IPS DF 6.9 (cell line): ENCODE data around the gene NUAK1.

Source experiments
- DNase-seq: peaks from one replicate; pipeline ENCODE4 v3.0.0-alpha.2; 2013; ENCODE audit warnings: low read depth, low spot score
- H3K27ac ChIP-seq: one replicate; pipeline ENCODE4 v1.5.1; 2013; ENCODE audit warnings: low read length, control low read depth
- H3K27me3 ChIP-seq: 2 replicates; pipeline ENCODE4 v1.6.1; 2013; ENCODE audit warnings: mild to moderate bottlenecking, low read length; ENCODE audit not compliant: control insufficient read depth, insufficient read depth
- H3K36me3 ChIP-seq: 2 replicates; pipeline ENCODE4 v1.6.1; 2013; ENCODE audit warnings: low read length; ENCODE audit not compliant: control insufficient read depth, insufficient read depth
- H3K4me1 ChIP-seq: 2 replicates; pipeline ENCODE4 v1.6.1; 2013; ENCODE audit warnings: low read length; ENCODE audit not compliant: control insufficient read depth, insufficient read depth
- H3K4me3 ChIP-seq: 2 replicates; pipeline ENCODE4 v1.5.1; 2013; ENCODE audit warnings: mild to moderate bottlenecking, low read length
- H3K9me3 ChIP-seq: 2 replicates; pipeline ENCODE4 v1.6.1; 2013; ENCODE audit warnings: low read length, inconsistent platforms; ENCODE audit not compliant: control insufficient read depth, insufficient read depth
- WGBS: extraction: QIAGEN DNeasy Blood & Tissue Kit; methylation state at CpG from one replicate; pipeline ENCODE4 v1.1.7; 2013; ENCODE audit warnings: mixed read lengths, missing lambda C conversion rate; ENCODE audit not compliant: insufficient read length, insufficient coverage; 5-methylcytosine and 5-hydroxymethylcytosine counted together

NUAK1 gene

DNA sequence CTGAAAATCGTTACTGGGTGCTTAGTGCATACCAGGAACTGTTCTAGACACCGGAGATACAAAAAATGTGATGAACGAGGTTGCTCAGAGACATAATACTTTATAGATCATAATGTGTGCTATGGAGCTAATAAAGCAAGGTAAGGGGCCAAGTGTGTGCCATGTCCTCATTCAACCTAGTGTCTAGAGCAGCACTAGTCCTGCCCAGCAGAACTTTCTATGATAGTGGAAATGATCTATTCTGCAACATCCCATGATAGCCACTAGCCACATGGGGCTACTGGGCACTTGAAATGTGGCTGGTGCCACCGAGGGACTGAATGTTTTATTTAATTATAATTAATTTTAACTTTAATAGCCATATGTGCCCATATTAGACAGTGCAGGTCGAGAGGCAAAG, 15.6 kb downstream of the NUAK1 start:
- Histone ChIP-seq H3K4me3 (no peak overlapping the region), H3K27ac (no peak overlapping the region)

DNA sequence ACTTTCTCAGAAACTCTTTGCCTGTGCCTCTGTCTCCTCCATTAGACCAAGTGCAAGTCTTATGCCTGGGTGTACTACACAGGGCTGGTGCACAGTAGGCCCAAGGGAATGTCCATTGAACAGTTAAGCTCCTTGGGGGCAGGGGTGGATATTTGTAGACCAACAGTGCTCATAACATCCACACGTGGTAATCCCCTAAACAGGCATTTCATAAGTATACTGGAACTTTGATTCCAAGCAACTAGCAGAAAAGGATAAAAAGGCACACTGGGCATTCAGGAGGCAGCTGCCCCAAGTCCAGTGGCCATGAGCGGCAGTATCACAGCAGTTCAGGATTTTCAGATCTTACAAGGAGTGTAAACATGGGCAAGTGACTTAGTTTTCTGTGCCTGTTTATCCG, 16.8 kb downstream of the NUAK1 start:
- no CpG with 5 or more reads among the region's 3 CpGs for WGBS
- DNase-seq = no peak
- H3K4me3 ChIP-seq = no peak overlapping the region
- H3K4me1 ChIP-seq = 0 out of 2 replicates have a peak, but pooled peaks cover 1% of the 10 kb centered on the region
- no peaks in the 10 kb centered on the region for H3K27me3 ChIP-seq
- H3K9me3 ChIP-seq = no peaks in the 10 kb centered on the region
- no peak overlapping the region for H3K27ac ChIP-seq
- no peaks in the 10 kb centered on the region for H3K36me3 ChIP-seq

More for the DNA sequence above, 15.6 kb downstream of the NUAK1 start:
- no peak for DNase-seq
- H3K36me3 ChIP-seq = no peaks in the 10 kb centered on the region
- peaks cover 6% of the 10 kb centered on the region; the same call in 1 of the 2 replicates for H3K4me1 ChIP-seq
- no peaks in the 10 kb centered on the region for H3K27me3 ChIP-seq
- no CpG with 5 or more reads among the region's 5 CpGs for WGBS
- H3K9me3 ChIP-seq = no peaks in the 10 kb centered on the region

DNA sequence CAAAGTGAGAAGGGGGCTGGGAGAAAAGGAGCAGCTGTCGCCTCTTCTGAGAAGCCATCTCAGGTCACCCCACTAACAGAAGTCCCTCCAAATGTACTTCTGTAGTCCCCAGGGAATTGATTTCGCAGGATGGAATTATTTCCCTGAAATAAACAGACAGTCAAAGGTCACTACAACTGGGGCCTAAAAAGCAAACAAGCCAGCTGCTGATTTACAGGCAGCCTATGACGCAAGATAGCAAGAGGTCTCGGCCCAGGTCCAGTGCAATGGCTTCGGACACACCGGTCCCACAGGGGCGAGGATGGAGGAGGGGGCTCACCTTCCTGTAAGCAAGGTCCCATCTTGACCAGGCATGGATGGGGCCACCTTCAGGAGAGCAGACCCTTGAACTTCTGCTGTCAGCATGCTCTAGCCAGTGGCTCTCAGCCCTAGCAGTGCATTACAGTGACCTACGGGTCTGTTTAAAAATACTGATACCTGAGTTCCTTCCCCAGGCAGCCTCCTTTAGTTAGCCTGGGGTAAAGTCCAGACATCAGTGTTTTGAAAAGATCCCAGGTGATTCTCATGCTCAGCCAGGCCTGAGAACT, 18.1 kb downstream of the NUAK1 start:
- Histone ChIP-seq H3K4me1 (peaks cover 4% of the 10 kb centered on the region; the same call in 1 of the 2 replicates), H3K27ac (no peak overlapping the region), H3K27me3 (no peaks in the 10 kb centered on the region), H3K4me3 (no peak overlapping the region), H3K36me3 (no peaks in the 10 kb centered on the region; the same call in 1 of the 2 replicates), H3K9me3 (no peaks in the 10 kb centered on the region)
- no peak for DNase-seq
- no CpG with 5 or more reads among the region's 8 CpGs for WGBS

DNA sequence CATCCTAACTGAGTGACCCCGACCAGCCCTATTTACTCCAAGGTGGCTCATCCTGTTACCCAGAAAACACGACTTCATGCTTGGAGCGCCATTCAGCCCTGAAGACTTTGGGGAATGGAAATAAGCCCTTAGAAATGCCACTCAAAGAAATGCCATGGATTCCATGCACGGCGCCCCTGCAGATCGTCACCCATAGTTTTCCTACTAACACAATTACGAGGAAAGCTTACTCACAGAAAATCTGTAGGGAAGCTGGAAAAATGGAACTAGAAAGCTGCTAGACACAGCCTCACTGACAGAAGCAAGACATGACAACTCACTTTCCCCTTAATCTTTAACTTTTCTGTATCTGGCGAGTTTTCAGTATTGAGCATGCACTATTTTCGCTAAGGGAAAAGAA, 19.5 kb downstream of the NUAK1 start:
- H3K4me1 ChIP-seq = peaks cover 6% of the 10 kb centered on the region; the same call in 1 of the 2 replicates
- no peak overlapping the region for H3K27ac ChIP-seq
- H3K27me3 ChIP-seq = no peaks in the 10 kb centered on the region
- WGBS = no CpG with 5 or more reads among the region's 9 CpGs
- no peaks in the 10 kb centered on the region; the same call in 1 of the 2 replicates for H3K36me3 ChIP-seq
- DNase-seq = no peak
- no peak overlapping the region for H3K4me3 ChIP-seq
- no peaks in the 10 kb centered on the region for H3K9me3 ChIP-seq

DNA sequence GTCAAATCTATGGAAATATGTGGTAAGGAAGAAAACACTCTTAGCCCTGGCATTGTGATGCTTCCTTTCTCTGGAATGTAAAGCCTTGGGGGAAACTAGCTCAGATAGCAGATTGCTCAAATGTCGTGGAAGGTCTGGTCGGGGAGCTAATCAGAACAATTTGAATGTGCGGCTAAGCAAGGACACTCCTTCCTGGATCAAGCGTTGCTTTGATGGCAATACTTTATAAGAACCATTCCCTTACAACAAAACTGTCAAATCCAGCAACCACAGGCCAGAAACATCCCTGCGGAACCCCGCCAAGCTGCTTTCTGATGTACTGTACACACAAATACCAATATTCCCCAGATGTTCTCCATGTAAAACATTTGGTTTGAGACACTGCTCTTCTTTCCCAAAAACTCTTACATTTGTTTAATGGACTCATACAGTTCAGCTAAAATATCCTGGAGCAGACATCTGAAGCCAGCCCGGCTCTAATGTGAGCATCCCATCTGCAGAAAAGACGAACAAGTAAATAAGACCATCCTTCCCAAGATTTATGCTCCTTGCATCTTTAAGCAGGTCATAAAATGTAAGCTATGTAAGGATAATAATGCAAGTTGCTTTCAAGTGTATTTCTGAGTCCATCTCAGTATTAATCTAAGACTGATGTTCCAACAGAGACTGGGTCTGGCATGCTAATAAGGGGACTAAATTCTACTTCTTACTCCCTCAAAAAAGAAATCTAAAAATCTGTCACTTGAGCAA, 20.2 kb downstream of the NUAK1 start:
- no peaks in the 10 kb centered on the region for H3K27me3 ChIP-seq
- H3K4me1 ChIP-seq = peaks cover 6% of the 10 kb centered on the region; the same call in 1 of the 2 replicates
- no peaks in the 10 kb centered on the region; the same call in 1 of the 2 replicates for H3K36me3 ChIP-seq
- no peak overlapping the region for H3K4me3 ChIP-seq
- H3K27ac ChIP-seq = no peak overlapping the region
- no CpG with 5 or more reads among the region's 8 CpGs for WGBS
- H3K9me3 ChIP-seq = no peaks in the 10 kb centered on the region
- DNase-seq = no peak

DNA sequence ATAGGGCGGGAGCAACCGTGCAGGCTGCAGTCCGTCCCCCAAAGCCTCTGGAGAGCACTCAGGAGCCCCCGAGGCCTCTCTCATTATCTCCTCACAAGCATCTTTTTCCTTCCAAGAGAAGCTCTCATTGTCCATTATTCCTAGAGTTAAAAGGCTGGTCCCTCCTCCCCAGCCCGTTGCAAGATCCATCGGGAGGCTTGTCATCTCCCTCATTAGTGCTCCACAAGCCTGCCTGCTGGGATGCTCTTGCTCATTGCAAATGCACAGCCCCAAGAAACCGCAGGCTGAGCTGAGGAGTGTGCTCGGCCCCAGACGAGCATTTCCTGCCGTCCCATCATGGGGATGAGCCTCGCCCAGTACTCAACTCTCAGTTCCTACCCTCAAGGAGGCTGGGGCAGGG, 23.3 kb downstream of the NUAK1 start:
- H3K27ac ChIP-seq = no peak overlapping the region
- H3K27me3 ChIP-seq = no peaks in the 10 kb centered on the region
- H3K9me3 ChIP-seq = no peaks in the 10 kb centered on the region
- no CpG with 5 or more reads among the region's 11 CpGs for WGBS
- peaks cover 10% of the 10 kb centered on the region for H3K4me1 ChIP-seq
- no peak overlapping the region for H3K4me3 ChIP-seq
- DNase-seq = no peak
- H3K36me3 ChIP-seq = no peaks in the 10 kb centered on the region; the same call in 1 of the 2 replicates

DNA sequence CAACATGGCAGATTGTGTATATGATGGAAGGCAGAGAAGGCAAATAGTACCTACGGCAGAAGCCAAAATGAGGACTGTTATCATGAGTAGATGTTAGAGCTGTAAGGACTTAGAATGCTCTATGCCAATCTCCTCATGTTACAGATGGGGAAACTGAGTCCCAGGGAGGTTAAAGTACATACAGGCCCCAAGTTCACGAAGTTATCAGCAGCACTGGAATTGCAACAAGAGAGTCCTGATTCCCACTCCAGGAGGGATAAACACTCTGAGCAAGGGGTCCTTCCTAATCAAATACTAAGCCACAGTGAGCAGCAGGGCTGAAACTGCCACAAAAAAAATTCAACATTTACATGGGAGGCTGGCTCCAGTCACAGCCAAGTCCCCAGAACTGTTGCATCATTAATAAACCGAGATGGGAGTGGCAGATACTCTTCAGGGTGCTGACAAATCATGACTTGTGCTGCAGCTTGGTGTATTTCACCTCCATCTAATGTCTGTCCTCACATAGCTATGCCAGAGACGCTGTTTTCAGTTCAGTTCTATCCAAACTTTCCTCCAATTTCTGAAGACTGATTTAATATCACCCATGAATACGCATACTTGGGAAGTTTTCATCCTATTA, 24.2 kb downstream of the NUAK1 start:
- WGBS = no CpG with 5 or more reads among the region's 5 CpGs
- Histone ChIP-seq H3K36me3 (no peaks in the 10 kb centered on the region; the same call in 1 of the 2 replicates), H3K9me3 (no peaks in the 10 kb centered on the region), H3K27ac (no peak overlapping the region), H3K4me3 (no peak overlapping the region), H3K27me3 (no peaks in the 10 kb centered on the region), H3K4me1 (peaks cover 10% of the 10 kb centered on the region)
- no peak for DNase-seq

DNA sequence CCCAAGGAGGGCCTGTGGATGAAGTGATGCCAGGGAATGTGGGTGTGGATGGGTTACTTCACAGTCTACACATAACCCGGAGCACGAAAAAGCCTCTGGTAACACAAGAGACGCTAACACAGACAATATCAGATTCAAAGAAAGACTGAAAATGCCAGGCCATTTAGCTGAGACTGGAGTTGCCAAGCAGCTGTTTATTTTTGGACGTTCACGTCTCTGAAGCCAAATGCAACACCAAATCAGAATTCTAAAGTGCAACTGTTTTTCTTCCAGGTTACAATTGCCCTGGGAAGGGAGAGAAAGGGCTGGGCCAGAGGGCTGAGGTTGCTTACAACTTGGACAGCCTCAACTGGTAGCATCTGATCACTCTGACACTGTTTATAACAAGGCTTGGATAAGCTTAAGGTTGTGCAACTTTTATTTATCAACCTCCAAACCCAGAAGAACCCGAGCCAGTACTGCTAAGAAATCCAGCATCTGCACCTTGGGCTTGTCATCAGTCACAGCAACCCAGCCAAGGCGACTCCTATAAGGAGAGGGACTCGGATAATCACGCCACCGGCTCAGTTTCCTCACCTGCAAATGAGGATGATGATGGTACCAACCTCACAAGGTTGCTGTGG, 24.8 kb downstream of the NUAK1 start:
- H3K27me3 ChIP-seq = no peaks in the 10 kb centered on the region
- no CpG with 5 or more reads among the region's 10 CpGs for WGBS
- no peak overlapping the region for H3K27ac ChIP-seq
- no peaks in the 10 kb centered on the region for H3K9me3 ChIP-seq
- no peak overlapping the region for H3K4me3 ChIP-seq
- H3K4me1 ChIP-seq = peaks cover 9% of the 10 kb centered on the region
- no peaks in the 10 kb centered on the region; the same call in 1 of the 2 replicates for H3K36me3 ChIP-seq
- no peak for DNase-seq

DNA sequence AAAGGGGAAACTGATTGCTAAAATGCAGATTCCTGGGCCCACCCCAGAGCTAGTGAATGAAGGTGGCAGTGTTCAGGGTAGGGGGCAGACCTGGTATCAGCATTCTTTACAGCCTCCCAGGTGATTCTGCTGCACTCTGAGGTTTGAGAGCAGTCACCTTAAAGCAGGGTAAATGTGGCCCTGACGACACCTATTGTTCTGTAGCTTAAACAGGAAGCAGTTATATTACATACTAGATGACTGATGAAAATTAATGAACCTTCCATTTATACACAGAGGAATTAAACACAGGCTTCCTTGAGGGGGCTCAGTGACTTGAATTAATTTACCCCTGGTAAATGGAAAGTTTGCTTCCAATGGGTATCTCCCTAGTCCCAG, 25.3 kb downstream of the NUAK1 start:
- DNase-seq = no peak
- WGBS = no CpG with 5 or more reads among the region's 1 CpG
- Histone ChIP-seq H3K36me3 (no peaks in the 10 kb centered on the region; the same call in 1 of the 2 replicates), H3K4me1 (peaks cover 10% of the 10 kb centered on the region), H3K4me3 (no peak overlapping the region), H3K27ac (no peak overlapping the region), H3K9me3 (no peaks in the 10 kb centered on the region), H3K27me3 (no peaks in the 10 kb centered on the region)

DNA sequence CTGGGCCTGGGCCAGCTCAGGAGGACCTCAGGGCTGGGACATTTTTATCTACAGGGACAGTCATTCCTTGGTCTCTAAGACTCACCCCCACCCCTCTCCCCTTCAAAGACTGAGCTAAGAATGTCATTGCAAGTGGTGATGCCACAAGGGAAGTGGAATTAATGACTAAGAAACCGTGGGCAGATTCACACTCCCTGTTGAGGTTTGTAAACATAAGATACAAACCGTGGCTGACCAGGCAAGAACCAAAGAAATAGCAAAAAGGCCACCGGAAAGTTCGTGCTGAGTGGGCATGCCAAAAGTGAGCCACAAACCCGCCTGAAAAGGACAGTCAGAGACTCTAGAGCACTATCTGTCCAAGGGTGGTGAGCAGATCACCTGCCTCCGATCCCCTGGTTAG, 25.7 kb downstream of the NUAK1 start:
- Histone ChIP-seq H3K9me3 (no peaks in the 10 kb centered on the region), H3K4me3 (no peak overlapping the region), H3K27ac (no peak overlapping the region), H3K36me3 (no peaks in the 10 kb centered on the region; the same call in 1 of the 2 replicates), H3K27me3 (no peaks in the 10 kb centered on the region), H3K4me1 (peaks cover 13% of the 10 kb centered on the region)
- no peak for DNase-seq
- no CpG with 5 or more reads among the region's 6 CpGs for WGBS
